HepG2 (cell line): ENCODE data around the gene B3GALT6. TPM values are rescaled to one million over a fixed set of nuclear protein-coding genes. Genes with fewer than 3 reads are reported as not detected.

Source experiments
- ARID3A ChIP-seq: IDR thresholded peaks from 2 replicates; pipeline ENCODE4 v1.6.1; 2012; ENCODE audit warnings: low read depth, low read length, improper control_type of control experiment
- ARNT2 ChIP-seq: sonication (generic); formaldehyde crosslinking; IDR thresholded peaks from 2 replicates; pipeline ENCODE4 v1.8.0; 2022; ENCODE audit warnings: mild to moderate bottlenecking, low read depth, missing genetic modification reagents, moderate library complexity
- GABPA ChIP-seq, 2 experiments: IDR thresholded peaks; 2 replicates each; pipeline ENCODE4 v1.6.1; 2011 to 2016; ENCODE audit warnings: low read depth in 2 of 2, low read length in 1 of 2, missing biosample characterization in 1 of 2, missing genetic modification characterization in 1 of 2
- GMEB2 ChIP-seq: IDR thresholded peaks from 2 replicates; pipeline ENCODE4 v1.6.1; 2016; ENCODE audit warnings: missing biosample characterization, missing genetic modification reagents, low read depth
- GTF3A ChIP-seq: sonication (generic); formaldehyde crosslinking; conservative IDR thresholded peaks from 2 replicates; pipeline ENCODE4 v1.4.0; 2020; ENCODE audit warnings: mild to moderate bottlenecking, missing genetic modification reagents
- PAX8 ChIP-seq: sonication (generic); formaldehyde crosslinking; IDR thresholded peaks from 2 replicates; pipeline ENCODE4 v1.8.0; 2022; ENCODE audit warnings: mild to moderate bottlenecking, missing genetic modification reagents, borderline replicate concordance
- ZBTB38 ChIP-seq: sonication (generic); formaldehyde crosslinking; IDR thresholded peaks from 2 replicates; pipeline ENCODE4 v1.5.1; 2020; ENCODE audit warnings: mild to moderate bottlenecking, missing genetic modification reagents
- ZBTB7A ChIP-seq: sonication (generic); formaldehyde crosslinking; IDR thresholded peaks from 2 replicates; pipeline ENCODE4 v1.8.0; 2022; ENCODE audit warnings: mild to moderate bottlenecking, missing genetic modification reagents
- ZKSCAN8 ChIP-seq: IDR thresholded peaks from 2 replicates; pipeline ENCODE4 v1.6.1; 2016; ENCODE audit warnings: borderline replicate concordance, missing genetic modification reagents, missing compliant biosample characterization
- ZMYM4 ChIP-seq: sonication (generic); formaldehyde crosslinking; IDR thresholded peaks from 2 replicates; pipeline ENCODE4 v1.8.1; 2023; ENCODE audit warnings: mild to moderate bottlenecking, missing genetic modification reagents
- ZNF335 ChIP-seq: sonication (generic); formaldehyde crosslinking; IDR thresholded peaks from 2 replicates; pipeline ENCODE4 v1.4.0; 2020; ENCODE audit warnings: missing genetic modification reagents
- ZNF747 ChIP-seq: sonication (generic); formaldehyde crosslinking; IDR thresholded peaks from 2 replicates; pipeline ENCODE4 v1.8.1; 2023; ENCODE audit warnings: missing genetic modification reagents, mild to moderate bottlenecking, borderline replicate concordance
- polyA plus RNA-seq, 8 experiments: library from polyadenylated mRNA; depleted of rRNA in 3 of 8; stranded (reverse) in 7 of 8; unstranded in 1 of 8; fragments of >200 nt; fragmentation: Illumina TruSeq in 4 of 8; extraction: Trizol in 4 of 8; gene quantifications; 2 replicates each; pipeline versions ENCODE4 v1.2.1 to v1.2.3, GENCODE V29; 2011 to 2016; ENCODE audit warnings: low read depth in 4 of 8, missing spikeins in 1 of 8, mixed read lengths in 1 of 8; ENCODE audit not compliant: insufficient read depth in 1 of 8
- total RNA-seq, 5 experiments: library from RNA; depleted of rRNA; stranded (reverse); fragments of >200 nt; fragmentation: Illumina TruSeq; extraction: Trizol; gene quantifications; 2 replicates each; pipeline ENCODE4 v1.2.3, GENCODE V29; 2016; ENCODE audit warnings: low read depth in 1 of 5
- TF ChIP-seq, protein P1 (sequence below): sonication (generic); formaldehyde crosslinking; IDR thresholded peaks from 2 replicates; pipeline ENCODE4 v1.5.0; 2020; ENCODE audit warnings: missing genetic modification reagents, mild to moderate bottlenecking, borderline replicate concordance
- TF ChIP-seq, protein P2 (sequence below), 2 experiments: sonication (generic) in 1 of 2; formaldehyde crosslinking in 1 of 2; IDR thresholded peaks; 2 replicates each; pipeline versions ENCODE4 v1.6.1 to v1.9.0; 2014 to 2022; ENCODE audit warnings: antibody characterized with exemption in 1 of 2, borderline replicate concordance in 1 of 2, inconsistent platforms in 1 of 2, low read depth in 1 of 2, missing genetic modification reagents in 1 of 2

Gene B3GALT6
- total and polyA plus RNA-seq, 2 of the 13 experiments (the other 11 are each of a cell fraction or from before 2014, with no cell fraction given), result 3.9 to 14.2 TPM

DNA sequence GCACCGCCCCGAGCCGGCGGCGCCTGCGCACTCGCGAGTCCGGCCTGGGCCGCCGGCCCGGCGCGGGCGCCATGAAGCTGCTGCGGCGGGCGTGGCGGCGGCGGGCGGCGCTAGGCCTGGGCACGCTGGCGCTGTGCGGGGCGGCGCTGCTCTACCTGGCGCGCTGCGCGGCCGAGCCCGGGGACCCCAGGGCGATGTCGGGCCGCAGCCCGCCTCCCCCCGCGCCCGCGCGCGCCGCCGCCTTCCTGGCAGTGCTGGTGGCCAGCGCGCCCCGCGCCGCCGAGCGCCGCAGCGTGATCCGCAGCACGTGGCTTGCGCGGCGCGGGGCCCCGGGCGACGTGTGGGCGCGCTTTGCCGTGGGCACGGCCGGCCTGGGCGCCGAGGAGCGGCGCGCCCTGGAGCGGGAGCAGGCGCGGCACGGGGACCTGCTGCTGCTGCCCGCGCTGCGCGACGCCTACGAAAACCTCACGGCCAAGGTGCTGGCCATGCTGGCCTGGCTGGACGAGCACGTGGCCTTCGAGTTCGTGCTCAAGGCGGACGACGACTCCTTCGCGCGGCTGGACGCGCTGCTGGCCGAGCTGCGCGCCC, at the start of gene B3GALT6 (continued):
- TF ChIP-seq, protein P1, sequence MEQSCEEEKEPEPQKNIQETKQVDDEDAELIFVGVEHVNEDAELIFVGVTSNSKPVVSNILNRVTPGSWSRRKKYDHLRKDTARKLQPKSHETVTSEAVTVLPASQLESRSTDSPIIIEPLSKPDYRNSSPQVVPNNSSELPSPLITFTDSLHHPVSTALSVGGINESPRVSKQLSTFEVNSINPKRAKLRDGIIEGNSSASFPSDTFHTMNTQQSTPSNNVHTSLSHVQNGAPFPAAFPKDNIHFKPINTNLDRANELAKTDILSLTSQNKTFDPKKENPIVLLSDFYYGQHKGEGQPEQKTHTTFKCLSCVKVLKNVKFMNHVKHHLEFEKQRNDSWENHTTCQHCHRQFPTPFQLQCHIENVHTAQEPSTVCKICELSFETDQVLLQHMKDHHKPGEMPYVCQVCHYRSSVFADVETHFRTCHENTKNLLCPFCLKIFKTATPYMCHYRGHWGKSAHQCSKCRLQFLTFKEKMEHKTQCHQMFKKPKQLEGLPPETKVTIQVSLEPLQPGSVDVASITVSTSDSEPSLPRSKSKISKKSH, result no peak
- TF ChIP-seq ZMYM4 (CRISPR knock-in tag) (0 out of 2 replicates have a peak, but pooled peaks have one; percentile 4), ZNF335 (CRISPR knock-in tag) (no peak), ZNF747 (CRISPR knock-in tag) (no peak), ZBTB38 (CRISPR knock-in tag) (peak; percentile 1; the same call in 1 of the 2 replicates), ZBTB7A (CRISPR knock-in tag) (no peak), GTF3A (CRISPR knock-in tag) (no peak), GABPA (IDR thresholded peaks at IDR 0.05; ENCODE audit: low read depth, low read length) (no peak), GABPA (CRISPR knock-in tag; IDR thresholded peaks at IDR 0.05; ENCODE audit: low read depth) (no peak), ARNT2 (CRISPR knock-in tag) (peak; percentile 20; the same call in 1 of the 2 replicates), ARID3A (no peak), ZKSCAN8 (CRISPR knock-in tag) (no peak), PAX8 (no peak), GMEB2 (no peak)
- TF ChIP-seq, protein P2, sequence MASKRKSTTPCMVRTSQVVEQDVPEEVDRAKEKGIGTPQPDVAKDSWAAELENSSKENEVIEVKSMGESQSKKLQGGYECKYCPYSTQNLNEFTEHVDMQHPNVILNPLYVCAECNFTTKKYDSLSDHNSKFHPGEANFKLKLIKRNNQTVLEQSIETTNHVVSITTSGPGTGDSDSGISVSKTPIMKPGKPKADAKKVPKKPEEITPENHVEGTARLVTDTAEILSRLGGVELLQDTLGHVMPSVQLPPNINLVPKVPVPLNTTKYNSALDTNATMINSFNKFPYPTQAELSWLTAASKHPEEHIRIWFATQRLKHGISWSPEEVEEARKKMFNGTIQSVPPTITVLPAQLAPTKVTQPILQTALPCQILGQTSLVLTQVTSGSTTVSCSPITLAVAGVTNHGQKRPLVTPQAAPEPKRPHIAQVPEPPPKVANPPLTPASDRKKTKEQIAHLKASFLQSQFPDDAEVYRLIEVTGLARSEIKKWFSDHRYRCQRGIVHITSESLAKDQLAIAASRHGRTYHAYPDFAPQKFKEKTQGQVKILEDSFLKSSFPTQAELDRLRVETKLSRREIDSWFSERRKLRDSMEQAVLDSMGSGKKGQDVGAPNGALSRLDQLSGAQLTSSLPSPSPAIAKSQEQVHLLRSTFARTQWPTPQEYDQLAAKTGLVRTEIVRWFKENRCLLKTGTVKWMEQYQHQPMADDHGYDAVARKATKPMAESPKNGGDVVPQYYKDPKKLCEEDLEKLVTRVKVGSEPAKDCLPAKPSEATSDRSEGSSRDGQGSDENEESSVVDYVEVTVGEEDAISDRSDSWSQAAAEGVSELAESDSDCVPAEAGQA (IDR thresholded peaks at IDR 0.05; ENCODE audit: low read depth), result peak; percentile 16; the same call in 1 of the 2 replicates
- TF ChIP-seq, protein P2 (CRISPR knock-in tag; IDR thresholded peaks at IDR 0.05; ENCODE audit: borderline replicate concordance), result no peak; the same call in 1 of the 2 replicates
